Measurements from ENCODE around the gene ATAD3A. TPM values are rescaled to one million over a fixed set of nuclear protein-coding genes. Genes with fewer than 3 reads are reported as not detected.
"Not testable (repeated sequence)": the region's sequence is repeated elsewhere in the genome, so short reads cannot be mapped to it uniquely, and the experiment has no call there.

The ATAD3A gene
- polyA plus RNA-seq, 1 donor from 2014 or later = 30.3 TPM

- Histone ChIP-seq H3K4me3 (ENCODE audit: low read length) (no peak overlapping the region), H2AFZ (ENCODE audit: low read depth, low read length) (no peak overlapping the region), H3K27me3 (ENCODE audit: insufficient read depth, low read depth, low read length) (no peaks in the 10 kb centered on the region), H3K27ac (ENCODE audit: low read length) (no peak overlapping the region), H3K9me3 (ENCODE audit: low read length) (no peaks in the 10 kb centered on the region), H3F3A (ENCODE audit: insufficient read depth, low read length, poor library complexity, severe bottlenecking) (no peaks in the 10 kb centered on the region), H3K36me3 (ENCODE audit: insufficient read depth, low read length) (no peaks in the 10 kb centered on the region), H3K4me2 (ENCODE audit: low read length) (no peak overlapping the region), H3K9ac (ENCODE audit: low read length) (no peak overlapping the region), H3K79me2 (replicated peaks; ENCODE audit: insufficient read depth, low read length) (no peaks in the 10 kb centered on the region), H3K9me2 (ENCODE audit: insufficient read depth, low read length) (no peaks in the 10 kb centered on the region), H4K20me1 (ENCODE audit: insufficient read depth) (no peaks in the 10 kb centered on the region)
- TF ChIP-seq RAD21 (conservative IDR thresholded peaks at IDR 0.05) (no peak), SMC3 (conservative IDR thresholded peaks at IDR 0.05; ENCODE audit: poor library complexity) (no peak), POLR2AphosphoS5 (IDR thresholded peaks at IDR 0.05) (no peak), MXI1 (conservative IDR thresholded peaks at IDR 0.05; ENCODE audit: poor library complexity, severe bottlenecking) (no peak), REST (IDR thresholded peaks at IDR 0.05; ENCODE audit: borderline replicate concordance) (no peak), EP300 (conservative IDR thresholded peaks at IDR 0.05; ENCODE audit: poor library complexity, severe bottlenecking) (no peak), EZH2 (IDR thresholded peaks at IDR 0.05; ENCODE audit: borderline replicate concordance, insufficient read depth, low read length, poor library complexity, severe bottlenecking) (no peak), TAF1 (IDR thresholded peaks at IDR 0.05; ENCODE audit: low read depth) (no peak), CTCF (IDR thresholded peaks at IDR 0.05; ENCODE audit: poor library complexity, severe bottlenecking) (no peak)
Observed at GRCh38 chr1:1531947-1532346, 20.0 kb downstream of the ATAD3A start.

GRCh38 chr1:1533176-1533893 lies 21.4 kb downstream of the ATAD3A start:
- not testable (repeated sequence) for H3K9ac ChIP-seq (ENCODE audit: low read length); H3K4me2 ChIP-seq (ENCODE audit: low read length); H3K4me3 ChIP-seq (ENCODE audit: low read length); H3F3A ChIP-seq (ENCODE audit: insufficient read depth, low read length, poor library complexity, severe bottlenecking); H3K9me2 ChIP-seq (ENCODE audit: insufficient read depth, low read length); H4K20me1 ChIP-seq (ENCODE audit: insufficient read depth); H3K79me2 ChIP-seq (replicated peaks; ENCODE audit: insufficient read depth, low read length); H3K36me3 ChIP-seq (ENCODE audit: insufficient read depth, low read length); H3K9me3 ChIP-seq (ENCODE audit: low read length); H2AFZ ChIP-seq (ENCODE audit: low read depth, low read length); H3K27me3 ChIP-seq (ENCODE audit: insufficient read depth, low read depth, low read length); H3K27ac ChIP-seq (ENCODE audit: low read length)

- H3K27me3 ChIP-seq (ENCODE audit: insufficient read depth, low read depth, low read length); H4K20me1 ChIP-seq (ENCODE audit: insufficient read depth): not testable (repeated sequence)
Observed at GRCh38 chr1:1533894-1534291, 21.9 kb downstream of the ATAD3A start.

More at GRCh38 chr1:1533894-1534291, 21.9 kb downstream of the ATAD3A start:
- not testable (repeated sequence) for H2AFZ ChIP-seq (ENCODE audit: low read depth, low read length); H3K36me3 ChIP-seq (ENCODE audit: insufficient read depth, low read length); H3K9me3 ChIP-seq (ENCODE audit: low read length); H3K4me3 ChIP-seq (ENCODE audit: low read length); H3K79me2 ChIP-seq (replicated peaks; ENCODE audit: insufficient read depth, low read length); H3K4me2 ChIP-seq (ENCODE audit: low read length); H3K9ac ChIP-seq (ENCODE audit: low read length); H3K27ac ChIP-seq (ENCODE audit: low read length); H3K9me2 ChIP-seq (ENCODE audit: insufficient read depth, low read length); H3F3A ChIP-seq (ENCODE audit: insufficient read depth, low read length, poor library complexity, severe bottlenecking)
